Bronchial epithelial cell (primary cell): ENCODE results near the gene RHOF. TPM values are rescaled to one million over a fixed set of nuclear protein-coding genes. Genes with fewer than 3 reads are reported as not detected.

Source experiments
- DNase-seq: peaks from one replicate; pipeline ENCODE4 v3.0.0-alpha.2; 2010; ENCODE audit warnings: low read depth
- FAIRE-seq: peaks from 2 replicates; lab custom pipeline; 2011; peaks lifted over from hg19 to GRCh38; lab: Jason Lieb, UNC
- H3K27me3 ChIP-seq: 2 replicates; pipeline ENCODE4 v1.5.1; 2011; ENCODE audit warnings: low read length; ENCODE audit not compliant: control insufficient read depth, insufficient read depth
- H3K36me3 ChIP-seq: 2 replicates; pipeline ENCODE4 v1.5.1; 2011; ENCODE audit warnings: low read length; ENCODE audit not compliant: control insufficient read depth, insufficient read depth
- H3K4me3 ChIP-seq: 2 replicates; pipeline ENCODE4 v1.5.1; 2011; ENCODE audit warnings: mild to moderate bottlenecking, low read depth, low read length, control low read depth
- CTCF ChIP-seq: IDR thresholded peaks from 2 replicates; pipeline ENCODE4 v1.5.1; 2011; ENCODE audit warnings: mild to moderate bottlenecking, moderate library complexity, low read length, control low read depth, inconsistent platforms; ENCODE audit not compliant: insufficient read depth, severe bottlenecking
- total RNA-seq: library from RNA; depleted of rRNA; stranded (reverse); fragments of >200 nt; gene quantifications from 2 replicates; pipeline ENCODE4 v1.2.1, GENCODE V29; 2014

RHOF gene
- total RNA-seq, 1 donor from 2014 or later: 15.5 TPM

- peaks cover 2% of the 10 kb centered on the region for H3K36me3 ChIP-seq
- no peaks in the 10 kb centered on the region for H3K27me3 ChIP-seq
- FAIRE-seq: no peak
- no peak overlapping the region for H3K4me3 ChIP-seq
- no peak for TF ChIP-seq CTCF
- no peak for DNase-seq
Measured at GRCh38 chr12:121788176-121788818, 5.2 kb downstream of the RHOF start.

- Histone ChIP-seq H3K36me3 (peaks cover 2% of the 10 kb centered on the region), H3K27me3 (no peaks in the 10 kb centered on the region), H3K4me3 (no peak overlapping the region)
- FAIRE-seq (no peak), DNase-seq (no peak)
- no peak for TF ChIP-seq CTCF
Measured at GRCh38 chr12:121787063-121788025, 6.1 kb downstream of the RHOF start.

GRCh38 chr12:121786440-121786825 lies 7.1 kb downstream of the RHOF start:
- FAIRE-seq (no peak), DNase-seq (peak; percentile 98)
- H3K36me3 ChIP-seq: peaks cover 2% of the 10 kb centered on the region
- peak; percentile 37 for TF ChIP-seq CTCF
- H3K27me3 ChIP-seq: no peaks in the 10 kb centered on the region
- H3K4me3 ChIP-seq: no peak overlapping the region

DNA sequence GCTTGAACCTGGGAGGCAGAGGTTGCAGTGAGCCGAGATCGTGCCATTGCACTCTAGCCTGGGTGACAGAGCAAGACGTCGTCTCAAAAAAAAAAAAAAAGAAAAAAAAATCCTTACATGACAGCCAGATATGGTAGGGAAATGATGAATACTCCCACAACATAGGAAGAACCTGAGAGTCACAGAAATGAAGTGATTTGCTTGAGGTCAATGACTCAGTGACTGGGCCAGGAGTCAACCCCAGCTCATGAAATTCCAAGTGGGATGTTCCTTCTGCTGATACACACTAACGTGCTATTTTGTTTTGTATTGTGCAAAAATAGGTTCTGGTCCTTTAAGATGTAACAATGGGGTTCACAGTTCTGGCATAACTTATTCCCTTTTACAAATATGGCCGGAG lies 9.0 kb downstream of the RHOF start:
- peak; percentile 84 for FAIRE-seq
- H3K4me3 ChIP-seq: no peak overlapping the region
- peak; percentile 97 for DNase-seq
- TF ChIP-seq CTCF: no peak
- peaks cover 5% of the 10 kb centered on the region for H3K36me3 ChIP-seq
- H3K27me3 ChIP-seq: no peaks in the 10 kb centered on the region

- Histone ChIP-seq H3K27me3 (no peaks in the 10 kb centered on the region), H3K36me3 (peaks cover 4% of the 10 kb centered on the region), H3K4me3 (no peak overlapping the region)
- no peak for FAIRE-seq
- TF ChIP-seq CTCF: no peak
- peak; percentile 71 for DNase-seq
Measured at GRCh38 chr12:121783766-121784165, 9.7 kb downstream of the RHOF start.
